ENCODE measurements around the gene FHIP1A.
"Not testable (repeated sequence)": the region's sequence is repeated elsewhere in the genome, so short reads cannot be mapped to it uniquely, and the experiment has no call there.

Gene FHIP1A

DNA sequence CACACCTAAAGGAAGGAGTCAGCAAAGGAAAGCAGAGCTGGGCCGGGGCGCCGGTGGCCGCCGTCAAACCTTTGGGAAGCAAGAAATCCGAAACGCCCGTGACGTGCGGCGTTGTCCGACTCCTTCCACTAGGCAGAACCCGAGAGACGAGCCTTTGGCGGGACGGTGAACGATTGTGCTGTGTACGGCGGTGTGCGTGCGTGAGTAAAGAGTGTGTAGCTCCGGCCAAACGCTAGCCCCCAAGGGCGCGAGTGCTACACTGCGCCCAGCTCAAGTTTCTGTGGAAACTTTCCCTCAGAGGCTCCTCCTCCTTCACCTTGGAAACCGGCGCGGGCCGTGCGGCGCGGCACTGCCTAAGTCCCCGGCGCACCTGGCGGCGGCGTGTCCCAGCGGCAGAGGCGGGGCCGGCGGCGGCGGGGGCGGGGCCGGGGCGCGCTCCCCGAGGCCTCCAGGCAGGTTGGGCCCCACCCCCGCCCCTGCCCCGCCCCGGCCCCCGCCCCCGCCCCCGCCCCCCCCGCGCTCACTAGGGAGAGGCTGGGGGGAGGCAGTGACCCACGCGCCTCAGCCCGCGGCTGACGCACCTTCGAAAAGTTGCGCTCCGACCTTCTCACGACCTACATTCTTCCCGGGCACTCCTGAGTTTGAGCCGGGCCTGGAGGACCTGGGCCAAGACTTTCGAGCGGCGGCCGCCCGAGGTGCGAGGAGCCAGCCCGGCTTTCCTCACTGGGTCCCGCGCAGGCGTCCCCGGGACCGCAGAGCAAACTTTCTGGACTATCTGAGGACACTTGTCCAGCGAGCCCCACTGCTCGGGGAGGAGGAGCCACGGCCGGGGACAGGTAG is at the start of gene FHIP1A:
FHIP1A (plus strand) TSS at position 547 of the 840 bp plus-strand sequence. CDS start 157,084 bp downstream, outside the sequence.
- DNase-seq = peak; percentile 80

DNA sequence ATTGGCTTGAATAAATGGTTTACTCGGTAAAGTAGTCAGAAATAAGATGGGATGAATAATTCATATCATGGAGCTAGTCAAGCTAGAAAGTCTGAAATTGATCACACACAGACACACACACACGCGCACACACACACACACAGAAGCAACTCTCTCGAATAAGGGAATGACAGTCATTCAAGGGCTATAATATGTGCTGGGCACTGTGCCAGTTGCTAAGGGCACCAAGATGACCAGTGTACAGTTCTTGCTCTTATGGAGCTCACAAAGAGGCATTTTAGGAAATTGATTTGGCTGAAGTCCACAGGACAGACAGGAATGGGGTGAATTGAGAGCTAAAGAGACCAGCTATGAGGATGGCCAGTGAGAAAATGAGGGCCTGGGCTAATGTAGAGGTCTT is 49.4 kb upstream of the FHIP1A start:
- no peak for DNase-seq

GRCh38 chr4:151361126-151361525 is 47.9 kb upstream of the FHIP1A start:
- no peak for DNase-seq

GRCh38 chr4:151361966-151362365 is 47.0 kb upstream of the FHIP1A start:
- DNase-seq = no peak

DNA sequence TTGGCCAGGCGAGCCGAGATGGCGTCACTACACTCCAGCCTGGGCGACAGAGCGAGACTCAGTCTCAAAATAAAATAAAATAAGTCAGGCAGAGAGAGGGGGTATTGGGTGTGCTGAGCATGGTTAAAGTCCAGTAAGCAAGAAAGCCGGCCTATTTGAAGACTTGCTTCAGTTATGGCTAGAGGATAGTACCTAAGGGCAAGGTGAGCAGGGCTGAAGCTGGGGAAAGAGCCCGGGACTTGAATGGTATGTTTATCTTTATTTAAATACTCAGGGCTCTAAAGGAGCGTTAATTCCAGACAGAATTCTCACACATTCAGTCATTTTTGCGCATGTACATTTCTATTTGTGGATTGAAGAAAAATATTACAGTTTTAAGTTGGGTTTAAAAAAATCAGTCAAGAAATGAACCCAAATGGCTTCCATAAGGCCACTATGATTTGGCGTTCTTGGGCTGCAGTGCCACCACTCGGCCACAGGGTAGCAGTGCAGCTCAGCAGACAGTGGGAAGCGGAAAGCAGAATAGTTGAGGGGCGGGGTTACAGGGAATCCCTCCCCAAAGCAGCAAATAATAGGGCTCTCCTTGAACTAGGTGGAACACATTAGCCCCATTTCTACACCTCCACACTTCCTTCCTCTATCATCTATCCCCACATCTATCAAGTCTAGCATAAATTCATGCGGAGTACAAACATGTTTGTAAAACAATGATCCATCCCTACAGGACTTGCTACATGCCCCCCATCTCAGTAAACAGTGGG is 46.4 kb upstream of the FHIP1A start:
- peak; percentile 59 for DNase-seq

- no peak for DNase-seq
These were observed 32.4 kb upstream of the FHIP1A start for GRCh38 chr4:151376540-151376939.

DNA sequence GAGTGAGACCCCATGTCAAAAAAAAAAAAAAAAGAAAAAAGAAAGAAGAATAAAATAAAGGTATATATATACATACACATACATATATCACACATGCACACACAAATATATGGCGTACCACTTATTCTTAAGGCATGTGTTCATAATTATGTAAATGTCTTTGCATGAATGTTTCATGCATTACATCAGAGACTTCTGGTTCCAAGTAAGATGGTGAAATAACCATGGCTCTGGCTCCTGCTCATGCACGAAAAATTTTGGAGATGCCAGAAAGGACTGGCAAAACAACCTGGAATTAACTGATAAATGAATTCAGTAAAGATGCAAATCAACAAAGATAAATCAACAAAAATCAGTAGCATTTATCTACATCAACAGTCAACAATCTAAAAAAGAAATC is 19.7 kb upstream of the FHIP1A start:
- no peak for DNase-seq

- not testable (repeated sequence) for DNase-seq
These were observed 19.2 kb upstream of the FHIP1A start for GRCh38 chr4:151389799-151390198.

GRCh38 chr4:151395873-151396272 is 13.1 kb upstream of the FHIP1A start:
- DNase-seq = no peak

DNA sequence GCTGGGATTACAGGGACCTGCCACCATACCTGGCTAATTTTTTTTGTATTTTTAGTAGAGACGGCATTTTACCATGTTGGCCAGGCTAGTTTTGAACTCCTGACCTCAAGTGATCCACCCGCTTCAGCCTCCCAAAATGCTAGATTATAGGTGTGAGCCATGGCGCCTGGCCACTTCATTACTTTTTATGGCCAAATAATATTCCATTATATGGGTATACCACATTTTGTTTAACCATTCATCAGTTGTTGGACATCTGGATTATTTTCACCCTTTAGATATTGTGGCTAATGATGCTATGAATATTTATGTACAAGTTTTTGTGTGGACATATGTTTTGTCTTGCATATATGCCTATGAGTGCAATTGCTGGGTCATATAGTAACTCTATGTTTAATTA is 8.6 kb upstream of the FHIP1A start:
- DNase-seq = no peak

DNA sequence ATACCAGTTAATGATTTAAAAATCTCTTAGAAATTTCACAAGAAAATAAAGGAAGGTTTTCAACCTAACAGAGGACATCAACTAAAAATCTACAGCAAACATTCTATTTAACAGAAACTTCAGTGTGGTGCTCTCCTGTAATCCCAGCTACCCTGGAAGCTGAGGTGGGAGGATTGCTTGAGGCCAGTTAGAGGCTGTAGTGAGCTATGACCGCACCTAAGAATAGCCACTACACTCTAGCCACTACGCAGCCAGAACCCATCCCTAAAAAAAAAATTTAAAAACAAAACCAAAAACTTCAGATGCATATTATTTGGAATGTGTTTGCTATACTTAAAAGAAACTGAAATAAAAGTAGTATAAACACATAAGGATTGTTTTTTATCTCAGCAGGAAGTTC is 7.2 kb upstream of the FHIP1A start:
- no peak for DNase-seq

DNA sequence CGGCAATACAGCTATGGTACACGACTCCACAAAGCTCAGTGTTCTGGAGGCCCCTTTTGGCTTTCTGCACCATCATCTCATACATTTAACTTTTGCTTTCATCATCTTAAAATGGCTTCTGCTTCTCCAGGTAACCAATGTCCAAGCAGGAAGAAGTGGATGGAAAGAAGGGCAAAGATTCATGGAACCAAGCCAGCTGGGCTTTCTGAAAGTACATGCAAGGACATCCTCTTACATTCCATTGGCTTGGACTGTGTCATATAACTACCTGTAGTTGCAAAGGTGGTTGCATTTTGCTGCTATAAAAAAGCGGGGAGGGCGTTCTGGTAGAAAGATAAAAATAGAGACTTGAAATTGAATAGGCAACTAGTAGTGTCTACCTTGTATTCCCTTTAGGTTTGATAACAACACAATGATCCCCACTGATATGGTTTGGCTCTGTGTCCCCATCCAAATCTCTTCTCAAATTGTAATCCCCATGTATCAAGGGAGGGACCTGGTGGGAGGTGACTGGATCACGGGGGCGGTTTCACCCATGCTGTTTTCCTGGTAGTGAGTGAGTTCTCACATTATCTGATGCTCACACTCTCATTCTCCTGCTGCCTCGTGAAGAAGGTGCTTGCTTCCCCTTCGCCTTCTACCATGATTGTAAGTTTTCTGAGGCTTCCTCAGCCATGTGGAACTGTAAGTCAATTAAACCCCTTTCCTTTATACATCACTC is 6.7 kb upstream of the FHIP1A start:
- DNase-seq = no peak

GRCh38 chr4:151403656-151404055 is 5.3 kb upstream of the FHIP1A start:
- no peak for DNase-seq

GRCh38 chr4:151404802-151405201 is 4.2 kb upstream of the FHIP1A start:
- DNase-seq = not testable (repeated sequence)

DNA sequence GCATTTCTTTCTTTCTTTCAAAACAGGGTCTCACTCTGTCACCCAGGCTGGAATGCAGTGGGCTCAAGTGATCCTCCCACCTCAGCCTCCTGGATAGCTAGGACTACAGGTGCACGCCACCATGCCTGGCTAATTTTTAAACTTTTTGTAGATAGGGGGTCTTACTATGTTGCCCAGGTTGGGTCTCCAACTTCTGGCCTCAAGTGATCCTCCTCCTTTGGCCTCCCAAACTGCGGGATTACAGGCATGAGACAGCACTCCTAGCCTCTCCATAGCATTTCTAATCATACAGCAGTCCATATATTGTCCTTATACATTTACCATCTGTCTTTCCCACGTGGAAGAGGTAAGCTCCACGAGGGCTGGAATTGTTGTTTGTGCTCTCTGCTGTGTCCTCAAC is 2.0 kb upstream of the FHIP1A start:
- no peak for DNase-seq

GRCh38 chr4:151407466-151408379 is 1.3 kb upstream of the FHIP1A start:
- DNase-seq = no peak

DNA sequence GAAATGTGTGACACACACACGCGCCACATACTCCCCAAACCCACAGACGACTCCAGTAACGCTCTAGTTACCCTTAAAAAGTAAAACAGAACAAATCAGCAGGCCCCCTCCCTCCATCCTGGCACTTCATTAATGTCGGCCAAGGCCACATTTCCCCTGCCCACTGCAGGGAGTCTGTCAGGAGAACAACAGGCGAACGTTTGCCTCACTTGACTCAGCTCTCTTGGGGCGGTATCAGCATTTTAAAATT is 671 bp upstream of the FHIP1A start:
- DNase-seq = no peak

- DNase-seq = peak; percentile 16
These were observed 716 bp downstream of the FHIP1A start for GRCh38 chr4:151409470-151410313.

GRCh38 chr4:151415978-151416377 is 7.0 kb downstream of the FHIP1A start:
- DNase-seq = peak; percentile 44

DNA sequence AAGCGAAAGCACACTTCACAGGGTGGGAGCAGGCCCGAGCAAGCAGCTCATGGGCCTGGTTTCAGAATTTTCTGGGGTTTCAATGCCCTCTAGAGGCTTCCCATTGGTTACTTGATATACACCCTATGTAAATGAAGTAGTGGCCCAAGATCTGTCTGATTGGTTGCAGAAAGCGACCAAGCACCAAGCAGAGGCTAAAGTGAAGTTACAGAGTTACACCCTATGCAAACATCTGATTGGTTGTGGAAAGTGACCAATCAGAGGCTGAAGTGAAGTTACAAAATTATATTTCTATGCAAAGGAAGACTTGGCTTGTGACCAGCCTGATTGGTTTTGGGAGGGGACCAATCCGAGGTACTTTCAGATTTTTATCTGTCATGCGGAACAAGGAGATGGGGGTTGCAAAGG is 8.2 kb downstream of the FHIP1A start:
- peak; percentile 89 for DNase-seq

DNA sequence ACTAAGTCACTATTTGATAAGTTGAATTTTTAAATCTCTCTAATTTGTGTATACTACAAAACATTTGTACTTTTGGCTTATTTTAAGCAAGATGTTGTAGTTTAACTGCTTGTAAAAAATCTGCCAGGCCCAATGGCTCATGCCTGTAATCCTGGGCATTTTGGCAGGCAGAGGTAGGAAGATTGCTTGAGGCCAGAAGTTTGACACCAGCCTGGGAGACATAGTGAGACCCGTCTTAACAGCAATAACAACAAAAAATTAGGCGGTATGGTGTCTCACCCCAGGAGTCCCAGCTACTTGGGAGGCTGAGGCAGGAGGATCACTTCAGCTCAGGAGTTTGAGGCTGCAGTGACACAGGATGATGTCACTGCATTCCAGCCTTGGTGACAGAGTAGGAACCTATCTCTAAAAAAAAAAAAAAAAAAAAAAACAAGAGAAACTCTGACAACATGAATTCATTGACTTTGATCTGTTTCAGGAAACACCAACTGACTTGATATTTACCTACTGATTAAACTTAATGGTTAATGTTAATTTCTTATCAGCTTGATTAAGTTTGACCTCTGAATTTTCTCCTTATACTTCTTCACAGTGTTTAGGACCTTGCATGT is 8.9 kb downstream of the FHIP1A start:
- no peak for DNase-seq
